ENCODE results near the gene ZFP64. TPM values are rescaled to one million over a fixed set of nuclear protein-coding genes. Genes with fewer than 3 reads are reported as not detected.

The ZFP64 gene
- total and polyA plus RNA-seq, 7 experiments from 2014 or later: 8.0 to 14.6 (median 11.6) TPM

GRCh38 chr20:52179331-52180179 is 12.0 kb downstream of the ZFP64 start:
- no peaks in the 10 kb centered on the region for H3K9me3 Mint-ChIP-seq
- DNase-seq (no peak), ATAC-seq (no peak)
- no peak overlapping the region for H3K27ac Mint-ChIP-seq
- no peak overlapping the region for H3K4me3 Mint-ChIP-seq
- H3K4me1 Mint-ChIP-seq: peaks cover 0 to 12% (median 4%) of the 10 kb centered on the region in 7 donors
- ChIA-PET POLR2A (interaction anchor here (1.3 kb wide), 1 partner anchor 12 kb away, joined by 3 read pairs; no protein-coding TSS in a partner anchor), CTCF (no interaction called here)
- H3K27me3 ChIP-seq (ENCODE audit: control insufficient read depth in 2 of 2, insufficient read depth in 2 of 2, low read length in 2 of 2): no peaks in the 10 kb centered on the region
- no peak overlapping the region for H3K4me3 ChIP-seq (ENCODE audit: low read length)
- intact Hi-C loops (cut with micrococcal nuclease): no loop called here
- H3K36me3 Mint-ChIP-seq: peaks cover 5 to 42% (median 38%) of the 10 kb centered on the region in 5 donors
- H3K27me3 Mint-ChIP-seq: no peaks in the 10 kb centered on the region
- peaks cover 0 to 27% (median 0%) of the 10 kb centered on the region in 3 experiments for H3K36me3 ChIP-seq (ENCODE audit: control insufficient read depth in 2 of 3, insufficient read depth in 3 of 3, low read length in 3 of 3)
- no peaks in the 10 kb centered on the region for H3K9me3 ChIP-seq (ENCODE audit: control insufficient read depth in 2 of 3, low read length in 3 of 3)
- no peaks in the 10 kb centered on the region for H3K4me1 ChIP-seq (ENCODE audit: control insufficient read depth in 2 of 2, insufficient read depth in 2 of 2, low read length in 2 of 2)
- H3K27ac ChIP-seq (ENCODE audit: low read depth, low read length): no peak overlapping the region

GRCh38 chr20:52178691-52179090 is 12.9 kb downstream of the ZFP64 start:
- Mint-ChIP-seq H3K36me3 (peaks cover 0 to 37% (median 32%) of the 10 kb centered on the region in 5 donors), H3K4me3 (no peak overlapping the region), H3K9me3 (no peaks in the 10 kb centered on the region), H3K27me3 (no peaks in the 10 kb centered on the region), H3K27ac (peak overlapping the region in 1 of 9 donors; percentile 11), H3K4me1 (peaks cover 0 to 12% (median 4%) of the 10 kb centered on the region in 7 donors)
- Histone ChIP-seq H3K9me3 (ENCODE audit: control insufficient read depth in 2 of 3, low read length in 3 of 3) (no peaks in the 10 kb centered on the region), H3K4me1 (ENCODE audit: control insufficient read depth in 2 of 2, insufficient read depth in 2 of 2, low read length in 2 of 2) (no peaks in the 10 kb centered on the region), H3K4me3 (ENCODE audit: low read length) (no peak overlapping the region), H3K27ac (ENCODE audit: low read depth, low read length) (no peak overlapping the region), H3K36me3 (ENCODE audit: control insufficient read depth in 2 of 3, insufficient read depth in 3 of 3, low read length in 3 of 3) (peaks cover 0 to 21% (median 0%) of the 10 kb centered on the region in 3 experiments), H3K27me3 (ENCODE audit: control insufficient read depth in 2 of 2, insufficient read depth in 2 of 2, low read length in 2 of 2) (no peaks in the 10 kb centered on the region)
- ATAC-seq (no peak), DNase-seq (no peak)
- intact Hi-C loops (cut with micrococcal nuclease): no loop called here
- POLR2A ChIA-PET: interaction anchor here (1.3 kb wide), 1 partner anchor 12 kb away, joined by 3 read pairs; no protein-coding TSS in a partner anchor
- CTCF ChIA-PET: no interaction called here

- Histone ChIP-seq H3K4me1 (ENCODE audit: control insufficient read depth in 2 of 2, insufficient read depth in 2 of 2, low read length in 2 of 2) (no peaks in the 10 kb centered on the region), H3K36me3 (ENCODE audit: control insufficient read depth in 2 of 3, insufficient read depth in 3 of 3, low read length in 3 of 3) (peaks cover 0 to 7% (median 0%) of the 10 kb centered on the region in 3 experiments), H3K4me3 (ENCODE audit: low read length) (no peak overlapping the region), H3K9me3 (ENCODE audit: control insufficient read depth in 2 of 3, low read length in 3 of 3) (no peaks in the 10 kb centered on the region), H3K27me3 (ENCODE audit: control insufficient read depth in 2 of 2, insufficient read depth in 2 of 2, low read length in 2 of 2) (no peaks in the 10 kb centered on the region), H3K27ac (ENCODE audit: low read depth, low read length) (no peak overlapping the region)
- Mint-ChIP-seq H3K27ac (no peak overlapping the region), H3K36me3 (peaks cover 0 to 36% (median 26%) of the 10 kb centered on the region in 5 donors), H3K4me3 (no peak overlapping the region), H3K9me3 (no peaks in the 10 kb centered on the region), H3K27me3 (no peaks in the 10 kb centered on the region), H3K4me1 (peaks cover 0 to 8% (median 2%) of the 10 kb centered on the region in 7 donors)
- DNase-seq: no peak
- intact Hi-C loops (cut with micrococcal nuclease): no loop called here
- no peak for ATAC-seq
- ChIA-PET POLR2A (no interaction called here), CTCF (no interaction called here)
Observed at GRCh38 chr20:52175840-52176239, 15.7 kb downstream of the ZFP64 start.

DNA sequence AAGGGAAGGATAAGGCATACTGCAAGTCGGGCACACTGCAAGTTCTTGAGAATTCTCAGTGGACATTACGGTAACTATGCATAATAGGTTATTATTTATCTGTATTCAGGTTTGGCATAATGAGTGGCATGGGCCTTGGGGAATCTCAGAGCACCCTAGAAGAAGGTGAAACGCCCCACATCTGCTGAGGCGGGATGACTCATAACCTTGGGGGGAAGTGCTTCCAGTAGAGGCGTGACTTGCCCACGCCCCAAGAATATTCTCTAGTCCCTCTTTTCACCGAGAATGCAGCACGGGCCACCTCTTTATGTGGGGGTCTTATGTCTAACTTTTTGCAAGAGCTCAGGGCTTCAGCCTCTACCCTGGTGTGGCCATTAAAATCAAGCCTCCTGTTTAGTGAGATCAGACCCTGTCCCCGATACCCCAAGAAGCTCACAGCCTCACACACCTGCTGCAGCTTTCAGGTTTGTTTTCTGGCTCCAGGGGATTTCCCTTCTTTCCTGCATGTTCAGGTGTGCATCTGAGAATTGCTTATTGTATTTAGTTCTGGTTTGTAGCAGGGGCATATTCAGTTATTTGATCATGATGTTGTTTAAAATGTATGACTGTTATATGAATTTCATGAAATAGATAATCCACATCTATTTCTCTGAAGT is 19.1 kb downstream of the ZFP64 start:
- Histone ChIP-seq H3K9me3 (ENCODE audit: control insufficient read depth in 2 of 3, low read length in 3 of 3) (no peaks in the 10 kb centered on the region), H3K4me1 (ENCODE audit: control insufficient read depth in 2 of 2, insufficient read depth in 2 of 2, low read length in 2 of 2) (no peaks in the 10 kb centered on the region), H3K36me3 (ENCODE audit: control insufficient read depth in 2 of 3, insufficient read depth in 3 of 3, low read length in 3 of 3) (peaks cover 0 to 7% (median 0%) of the 10 kb centered on the region in 3 experiments), H3K27ac (ENCODE audit: low read depth, low read length) (no peak overlapping the region), H3K4me3 (ENCODE audit: low read length) (no peak overlapping the region), H3K27me3 (ENCODE audit: control insufficient read depth in 2 of 2, insufficient read depth in 2 of 2, low read length in 2 of 2) (no peaks in the 10 kb centered on the region)
- CTCF ChIA-PET: no interaction called here
- no peak for DNase-seq
- peak overlapping the region in 1 of 9 donors; percentile 28 for H3K27ac Mint-ChIP-seq
- peaks cover 7 to 41% (median 19%) of the 10 kb centered on the region in 5 donors for H3K36me3 Mint-ChIP-seq
- no peaks in the 10 kb centered on the region for H3K27me3 Mint-ChIP-seq
- intact Hi-C loops (cut with micrococcal nuclease): no loop called here
- H3K4me3 Mint-ChIP-seq: no peak overlapping the region
- POLR2A ChIA-PET: no interaction called here
- peaks cover 0 to 10% (median 2%) of the 10 kb centered on the region in 7 donors for H3K4me1 Mint-ChIP-seq
- ATAC-seq: no peak
- H3K9me3 Mint-ChIP-seq: peaks cover 0 to 2% (median 0%) of the 10 kb centered on the region in 11 donors

DNA sequence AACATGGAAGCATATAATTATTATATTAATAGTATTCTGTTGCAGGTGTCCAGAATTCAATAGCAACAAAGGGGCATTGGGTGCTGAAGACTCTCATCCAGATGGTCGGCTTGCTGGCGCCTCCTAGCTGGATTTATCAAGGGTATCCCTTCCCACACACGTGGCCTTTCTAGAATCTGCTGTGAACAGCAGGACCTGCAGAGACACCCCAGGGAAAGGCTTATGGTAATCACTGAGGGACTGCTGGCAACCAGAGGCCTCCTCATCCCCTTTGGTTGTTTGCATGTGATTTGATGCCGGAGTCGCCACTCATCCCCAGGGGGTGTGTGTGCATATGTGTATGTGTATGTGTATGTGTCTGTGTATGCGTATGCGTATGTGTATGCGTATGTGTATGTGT is 20.6 kb downstream of the ZFP64 start:
- Histone ChIP-seq H3K4me3 (ENCODE audit: low read length) (no peak overlapping the region), H3K36me3 (ENCODE audit: control insufficient read depth in 2 of 3, insufficient read depth in 3 of 3, low read length in 3 of 3) (peaks cover 0 to 10% (median 0%) of the 10 kb centered on the region in 3 experiments), H3K27me3 (ENCODE audit: control insufficient read depth in 2 of 2, insufficient read depth in 2 of 2, low read length in 2 of 2) (no peaks in the 10 kb centered on the region), H3K27ac (ENCODE audit: low read depth, low read length) (no peak overlapping the region), H3K9me3 (ENCODE audit: control insufficient read depth in 2 of 3, low read length in 3 of 3) (no peaks in the 10 kb centered on the region), H3K4me1 (ENCODE audit: control insufficient read depth in 2 of 2, insufficient read depth in 2 of 2, low read length in 2 of 2) (no peaks in the 10 kb centered on the region)
- ATAC-seq (no peak), DNase-seq (no peak)
- no peaks in the 10 kb centered on the region for H3K27me3 Mint-ChIP-seq
- ChIA-PET CTCF (no interaction called here), POLR2A (no interaction called here)
- no peak overlapping the region for H3K27ac Mint-ChIP-seq
- H3K4me3 Mint-ChIP-seq: no peak overlapping the region
- H3K9me3 Mint-ChIP-seq: peaks cover 0 to 4% (median 0%) of the 10 kb centered on the region in 11 donors
- intact Hi-C loops (cut with micrococcal nuclease): no loop called here
- peaks cover 7 to 52% (median 29%) of the 10 kb centered on the region in 5 donors for H3K36me3 Mint-ChIP-seq
- H3K4me1 Mint-ChIP-seq: peaks cover 0 to 10% (median 2%) of the 10 kb centered on the region in 7 donors

DNA sequence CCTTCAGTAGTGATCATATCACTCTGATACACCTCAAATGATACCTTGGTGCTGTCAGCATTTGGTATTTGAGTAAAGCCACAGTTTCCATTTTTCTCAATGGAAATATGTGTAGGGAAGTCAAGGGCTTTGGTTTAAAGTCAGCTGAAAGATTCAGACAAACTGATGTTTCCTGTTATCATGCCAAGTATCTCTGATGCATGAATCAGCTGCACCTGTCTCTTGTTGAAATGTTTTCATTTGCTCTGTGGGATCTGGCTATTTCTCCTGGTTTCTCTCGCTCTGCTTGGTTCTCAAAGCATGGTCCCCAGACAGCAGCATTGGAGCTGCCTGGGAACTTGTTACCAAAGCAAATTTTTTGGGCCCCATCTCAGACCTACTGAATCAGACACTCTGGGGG is 23.5 kb downstream of the ZFP64 start:
- no peak overlapping the region for H3K27ac ChIP-seq (ENCODE audit: low read depth, low read length)
- H3K4me1 ChIP-seq (ENCODE audit: control insufficient read depth in 2 of 2, insufficient read depth in 2 of 2, low read length in 2 of 2): no peaks in the 10 kb centered on the region
- CTCF ChIA-PET: no interaction called here
- Mint-ChIP-seq H3K27ac (peak overlapping the region in 2 of 9 donors; percentile 4 to 69), H3K27me3 (no peaks in the 10 kb centered on the region), H3K36me3 (peaks cover 7 to 67% (median 47%) of the 10 kb centered on the region in 5 donors), H3K4me1 (peaks cover 0 to 10% (median 2%) of the 10 kb centered on the region in 7 donors), H3K9me3 (peaks cover 0 to 4% (median 0%) of the 10 kb centered on the region in 11 donors), H3K4me3 (no peak overlapping the region)
- no peaks in the 10 kb centered on the region for H3K27me3 ChIP-seq (ENCODE audit: control insufficient read depth in 2 of 2, insufficient read depth in 2 of 2, low read length in 2 of 2)
- ATAC-seq: no peak
- intact Hi-C loops (cut with micrococcal nuclease): no loop called here
- H3K4me3 ChIP-seq (ENCODE audit: low read length): no peak overlapping the region
- no peak for DNase-seq
- POLR2A ChIA-PET: no interaction called here
- no peaks in the 10 kb centered on the region for H3K9me3 ChIP-seq (ENCODE audit: control insufficient read depth in 2 of 3, low read length in 3 of 3)
- H3K36me3 ChIP-seq (ENCODE audit: control insufficient read depth in 2 of 3, insufficient read depth in 3 of 3, low read length in 3 of 3): peaks cover 0 to 33% (median 6%) of the 10 kb centered on the region in 3 experiments
